Measurements from ENCODE around the gene TNFAIP3. TPM values are rescaled to one million over a fixed set of nuclear protein-coding genes. Genes with fewer than 3 reads are reported as not detected.

TNFAIP3 gene
- total RNA-seq, 1 donor from 2014 or later = 250 TPM

DNA sequence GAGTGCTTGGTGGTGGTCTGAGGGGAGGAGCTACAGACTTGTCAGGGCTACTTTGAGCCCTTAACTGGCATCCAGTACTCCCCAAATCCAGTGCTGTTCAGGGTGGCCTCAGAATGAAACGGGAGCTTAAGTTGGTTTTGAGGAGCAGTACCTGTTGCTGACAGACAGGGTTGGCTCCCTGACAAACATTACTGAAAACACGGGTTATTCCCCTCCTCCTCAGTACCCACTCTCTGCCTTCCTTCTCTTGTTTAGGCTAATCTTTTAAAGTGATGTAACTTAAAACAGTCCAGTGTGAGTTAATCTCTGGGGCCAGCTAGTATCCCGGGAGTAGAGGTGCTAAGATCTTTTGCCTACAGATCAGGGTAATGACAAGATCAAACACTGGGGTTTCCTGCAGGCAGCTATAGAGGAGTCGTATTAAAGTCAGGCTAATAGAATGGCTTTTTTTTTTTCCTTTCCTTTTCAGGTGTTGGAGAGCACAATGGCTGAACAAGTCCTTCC lies 3.7 kb downstream of the TNFAIP3 start:
- no peaks in the 10 kb centered on the region for H3K27me3 Mint-ChIP-seq (ENCODE audit: insufficient read depth)
- H3K9me3 Mint-ChIP-seq = no peaks in the 10 kb centered on the region
- peak overlapping the region; percentile 99 for H3K27ac Mint-ChIP-seq
- H3K36me3 Mint-ChIP-seq (ENCODE audit: low read depth) = peaks cover 76% of the 10 kb centered on the region
- intact Hi-C loops (cut with micrococcal nuclease) = loop anchor here (1.0 kb wide), 1 partner anchor 134 kb away; no protein-coding TSS in a partner anchor
- DNase-seq (ENCODE audit: low spot score) = no peak
- H3K4me1 Mint-ChIP-seq (ENCODE audit: low read depth) = peaks cover 50% of the 10 kb centered on the region
- H3K4me3 Mint-ChIP-seq = peak overlapping the region; percentile 98

DNA sequence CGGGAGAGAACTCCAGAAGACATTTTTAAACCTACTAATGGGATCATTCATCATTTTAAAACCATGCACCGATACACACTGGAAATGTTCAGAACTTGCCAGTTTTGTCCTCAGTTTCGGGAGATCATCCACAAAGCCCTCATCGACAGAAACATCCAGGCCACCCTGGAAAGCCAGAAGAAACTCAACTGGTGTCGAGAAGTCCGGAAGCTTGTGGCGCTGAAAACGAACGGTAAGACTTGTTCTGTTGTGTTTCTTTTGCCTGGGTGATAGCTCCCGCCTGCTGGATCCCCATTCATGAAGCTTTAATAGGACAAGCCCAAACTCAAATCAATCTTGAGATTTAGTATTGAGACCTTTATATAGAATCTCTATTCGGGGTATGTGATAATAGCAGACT lies 4.2 kb downstream of the TNFAIP3 start:
- intact Hi-C loops (cut with micrococcal nuclease) = loop anchor here (1.0 kb wide), 1 partner anchor 133 kb away; no protein-coding TSS in a partner anchor
- Mint-ChIP-seq H3K27me3 (ENCODE audit: insufficient read depth) (no peaks in the 10 kb centered on the region), H3K4me3 (peak overlapping the region; percentile 98), H3K27ac (peak overlapping the region; percentile 99), H3K36me3 (ENCODE audit: low read depth) (peaks cover 78% of the 10 kb centered on the region), H3K4me1 (ENCODE audit: low read depth) (peaks cover 49% of the 10 kb centered on the region), H3K9me3 (no peaks in the 10 kb centered on the region)
- no peak for DNase-seq (ENCODE audit: low spot score)

DNA sequence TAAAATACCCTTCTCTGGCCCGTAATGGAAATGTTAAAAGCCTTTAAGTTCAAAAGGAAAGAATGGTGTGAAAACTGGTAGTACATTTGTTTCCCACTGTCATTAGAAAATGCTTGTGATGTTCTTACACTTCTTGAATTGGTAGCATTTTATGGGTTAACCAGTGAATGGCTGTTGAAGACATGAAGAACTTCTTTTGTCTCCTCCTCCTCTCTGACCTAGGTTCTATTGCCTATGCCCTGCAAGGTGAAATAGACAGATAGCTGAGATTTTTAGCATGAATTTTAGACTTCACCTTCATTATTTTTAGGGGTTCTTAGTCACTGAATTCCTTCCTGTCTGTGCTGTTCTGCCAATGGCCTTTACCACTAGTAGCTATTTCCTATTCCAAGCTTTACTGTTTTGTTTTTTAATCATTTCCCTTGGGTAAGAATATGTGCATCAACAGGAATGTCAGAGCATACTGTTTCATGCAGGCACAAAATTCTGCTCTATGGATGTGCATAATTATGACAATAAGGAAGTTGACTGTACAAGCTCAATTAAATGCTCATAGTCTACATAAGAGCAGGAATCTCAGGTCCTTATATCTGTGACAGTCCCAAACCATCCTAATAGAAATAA lies 4.9 kb downstream of the TNFAIP3 start:
- Mint-ChIP-seq H3K4me3 (peak overlapping the region; percentile 98), H3K27me3 (ENCODE audit: insufficient read depth) (no peaks in the 10 kb centered on the region), H3K36me3 (ENCODE audit: low read depth) (peaks cover 83% of the 10 kb centered on the region), H3K4me1 (ENCODE audit: low read depth) (peaks cover 52% of the 10 kb centered on the region), H3K27ac (peak overlapping the region; percentile 99), H3K9me3 (no peaks in the 10 kb centered on the region)
- intact Hi-C loops (cut with micrococcal nuclease) = loop anchor here (1.0 kb wide), 1 partner anchor 132 kb away; no protein-coding TSS in a partner anchor
- no peak for DNase-seq (ENCODE audit: low spot score)

DNA sequence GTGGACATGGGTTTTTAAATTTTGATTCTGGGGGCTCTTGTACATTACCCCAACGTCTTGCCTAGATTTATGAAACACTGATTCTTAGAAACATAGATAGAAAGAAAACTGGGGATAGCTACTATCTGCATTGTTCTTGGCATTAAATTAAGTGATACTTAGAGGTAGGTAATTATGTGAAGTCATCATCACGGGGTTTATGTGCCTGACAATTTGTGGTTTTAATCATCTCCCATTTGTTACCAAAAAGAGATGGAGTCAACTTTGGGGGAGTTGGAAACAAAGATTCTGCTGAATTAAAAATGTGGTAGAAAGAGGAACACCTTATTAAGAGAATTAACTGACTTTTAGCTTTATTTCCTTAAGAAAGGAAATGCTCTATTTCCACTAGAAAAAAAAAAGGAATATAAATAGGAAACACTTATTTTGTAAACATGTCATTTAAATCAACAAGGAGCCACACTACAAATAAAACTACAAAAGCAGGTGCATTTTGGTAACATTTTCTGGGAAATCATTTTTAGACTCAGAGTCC lies 5.6 kb downstream of the TNFAIP3 start:
- H3K4me1 Mint-ChIP-seq (ENCODE audit: low read depth) = peaks cover 59% of the 10 kb centered on the region
- H3K36me3 Mint-ChIP-seq (ENCODE audit: low read depth) = peaks cover 90% of the 10 kb centered on the region
- H3K9me3 Mint-ChIP-seq = no peaks in the 10 kb centered on the region
- peak overlapping the region; percentile 98 for H3K4me3 Mint-ChIP-seq
- intact Hi-C loops (cut with micrococcal nuclease) = loop anchor here (1.0 kb wide), 11 partner anchors 10 to 215 kb away; no protein-coding TSS in a partner anchor
- peak overlapping the region; percentile 99 for H3K27ac Mint-ChIP-seq
- DNase-seq (ENCODE audit: low spot score) = no peak
- H3K27me3 Mint-ChIP-seq (ENCODE audit: insufficient read depth) = no peaks in the 10 kb centered on the region

DNA sequence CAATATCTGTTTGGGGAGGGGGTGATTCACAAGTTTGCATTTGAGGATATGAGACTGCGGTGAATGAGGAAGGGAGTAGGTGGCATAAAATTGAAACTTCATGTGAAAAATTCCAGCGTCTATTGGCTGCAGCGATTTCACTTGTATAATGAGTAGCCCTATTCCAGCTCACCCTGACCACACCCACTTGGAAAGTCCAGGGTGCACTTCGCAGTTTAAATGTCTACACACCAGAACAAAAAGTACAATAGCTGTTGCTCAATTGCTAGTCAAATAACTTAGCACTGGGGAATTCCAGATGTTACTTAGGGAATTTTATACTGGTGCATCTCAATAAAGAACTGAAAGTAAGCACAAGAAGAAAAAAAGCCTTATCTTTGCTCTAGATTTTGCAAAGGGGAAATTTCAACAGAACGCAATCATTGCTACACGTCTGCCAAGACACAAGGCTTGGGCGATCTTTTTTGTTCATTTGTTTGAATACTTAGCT lies 6.3 kb downstream of the TNFAIP3 start:
- H3K27ac Mint-ChIP-seq = peak overlapping the region; percentile 99
- H3K4me1 Mint-ChIP-seq (ENCODE audit: low read depth) = peaks cover 66% of the 10 kb centered on the region
- H3K4me3 Mint-ChIP-seq = peak overlapping the region; percentile 98
- no peaks in the 10 kb centered on the region for H3K9me3 Mint-ChIP-seq
- peak; percentile 69 for DNase-seq (ENCODE audit: low spot score)
- H3K36me3 Mint-ChIP-seq (ENCODE audit: low read depth) = peaks cover 92% of the 10 kb centered on the region
- H3K27me3 Mint-ChIP-seq (ENCODE audit: insufficient read depth) = no peaks in the 10 kb centered on the region
- intact Hi-C loops (cut with micrococcal nuclease) = loop anchor here (1.0 kb wide), 11 partner anchors 9 to 216 kb away; no protein-coding TSS in a partner anchor

DNA sequence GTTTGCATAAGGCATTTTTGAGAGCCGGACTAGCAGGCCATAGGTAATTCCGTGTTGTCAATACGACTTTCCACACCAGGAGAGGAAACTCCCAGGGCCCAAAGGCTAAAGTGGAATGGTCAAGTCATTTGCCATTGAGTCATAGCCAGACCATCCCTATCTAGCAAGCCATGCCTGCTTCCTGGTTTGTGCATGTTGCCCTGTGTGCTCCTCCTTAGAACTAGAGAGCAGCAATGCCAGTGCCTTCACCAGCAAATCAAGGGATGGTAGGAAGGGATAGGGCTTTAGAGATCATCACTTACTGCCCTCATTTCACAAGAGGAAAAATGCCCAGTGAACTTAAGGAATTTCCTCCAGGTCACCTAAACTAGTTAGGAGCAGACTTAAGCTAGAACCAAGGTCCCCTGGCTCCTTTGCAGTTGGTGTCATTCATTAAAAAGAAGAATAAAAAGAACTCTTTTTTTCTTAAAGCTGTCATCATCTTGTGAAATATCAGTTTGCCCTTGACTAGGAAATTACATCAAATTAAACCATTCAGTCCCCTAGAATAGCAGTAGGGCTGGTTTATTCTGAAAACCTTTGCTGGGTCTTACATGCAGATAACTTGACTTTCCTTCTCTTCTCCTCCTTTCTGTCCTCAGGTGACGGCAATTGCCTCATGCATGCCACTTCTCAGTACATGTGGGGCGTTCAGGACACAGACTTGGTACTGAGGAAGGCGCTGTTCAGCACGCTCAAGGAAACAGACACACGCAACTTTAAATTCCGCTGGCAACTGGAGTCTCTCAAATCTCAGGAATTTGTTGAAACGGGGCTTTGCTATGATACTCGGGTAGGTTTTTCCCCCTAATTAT lies 7.4 kb downstream of the TNFAIP3 start:
- Mint-ChIP-seq H3K27ac (peak overlapping the region; percentile 99), H3K9me3 (no peaks in the 10 kb centered on the region), H3K4me3 (peak overlapping the region; percentile 98), H3K27me3 (ENCODE audit: insufficient read depth) (no peaks in the 10 kb centered on the region), H3K4me1 (ENCODE audit: low read depth) (peaks cover 73% of the 10 kb centered on the region), H3K36me3 (ENCODE audit: low read depth) (peaks cover 91% of the 10 kb centered on the region)
- no peak for DNase-seq (ENCODE audit: low spot score)
- intact Hi-C loops (cut with micrococcal nuclease) = no loop called here

DNA sequence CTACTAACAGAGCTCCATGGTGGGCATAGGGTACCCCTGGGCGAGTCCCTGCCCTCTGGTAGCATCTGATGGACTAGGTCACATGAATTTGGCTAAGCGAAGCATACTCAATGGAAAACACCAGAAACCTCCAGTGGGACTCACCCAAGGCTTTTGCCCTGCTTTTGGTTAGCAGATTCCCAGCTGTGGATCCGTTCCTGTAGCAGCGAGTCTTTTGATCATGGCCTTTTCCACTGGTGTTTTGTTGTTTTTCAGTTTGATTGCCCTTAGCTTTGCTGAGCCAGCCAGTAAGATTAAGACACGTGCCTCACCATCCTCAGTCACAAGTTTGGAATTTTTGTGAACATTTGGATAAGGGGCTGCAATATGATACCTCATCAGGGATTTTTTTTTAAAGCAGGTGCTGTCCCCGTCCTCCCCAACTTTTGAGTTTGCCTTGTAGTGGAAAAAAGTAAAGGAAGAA lies 8.0 kb downstream of the TNFAIP3 start:
- intact Hi-C loops (cut with micrococcal nuclease) = no loop called here
- Mint-ChIP-seq H3K9me3 (no peaks in the 10 kb centered on the region), H3K4me1 (ENCODE audit: low read depth) (peaks cover 73% of the 10 kb centered on the region), H3K27me3 (ENCODE audit: insufficient read depth) (no peaks in the 10 kb centered on the region), H3K4me3 (peak overlapping the region; percentile 98), H3K36me3 (ENCODE audit: low read depth) (peaks cover 88% of the 10 kb centered on the region), H3K27ac (peak overlapping the region; percentile 99)
- no peak for DNase-seq (ENCODE audit: low spot score)

DNA sequence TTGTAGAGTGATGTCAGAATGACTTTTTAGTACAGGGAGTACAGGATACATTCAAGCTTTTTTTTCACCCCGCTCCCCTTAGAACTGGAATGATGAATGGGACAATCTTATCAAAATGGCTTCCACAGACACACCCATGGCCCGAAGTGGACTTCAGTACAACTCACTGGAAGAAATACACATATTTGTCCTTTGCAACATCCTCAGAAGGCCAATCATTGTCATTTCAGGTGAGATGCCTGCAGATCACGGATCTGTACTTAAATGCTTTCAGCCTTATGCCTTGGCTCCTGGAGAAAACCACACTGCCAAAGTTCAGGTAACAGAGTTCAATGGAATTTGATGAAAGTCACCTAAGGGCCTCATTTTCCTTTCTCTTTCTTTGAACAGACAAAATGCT lies 8.5 kb downstream of the TNFAIP3 start:
- Mint-ChIP-seq H3K27me3 (ENCODE audit: insufficient read depth) (no peaks in the 10 kb centered on the region), H3K4me3 (peak overlapping the region; percentile 98), H3K27ac (peak overlapping the region; percentile 99), H3K9me3 (no peaks in the 10 kb centered on the region), H3K4me1 (ENCODE audit: low read depth) (peaks cover 73% of the 10 kb centered on the region), H3K36me3 (ENCODE audit: low read depth) (peaks cover 88% of the 10 kb centered on the region)
- DNase-seq (ENCODE audit: low spot score) = no peak
- intact Hi-C loops (cut with micrococcal nuclease) = no loop called here

DNA sequence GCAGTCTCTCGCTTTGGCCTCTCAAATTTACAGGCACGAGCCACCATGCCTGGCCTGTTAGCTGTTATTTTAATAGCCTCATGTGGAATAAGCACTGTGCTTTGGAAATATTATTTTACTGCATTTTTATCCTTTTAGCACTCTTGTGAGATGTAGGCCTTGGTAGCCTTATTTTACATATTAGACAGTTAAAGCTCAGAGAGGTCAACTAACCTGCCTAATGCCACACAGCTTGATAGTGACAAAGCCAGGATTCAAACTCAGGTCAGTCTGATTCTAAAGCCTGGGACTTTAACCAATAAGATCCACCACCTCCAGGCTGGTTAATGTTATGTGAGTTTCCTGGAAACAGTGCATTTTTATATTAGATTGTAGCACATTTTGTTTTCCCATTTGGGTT lies 9.5 kb downstream of the TNFAIP3 start:
- Mint-ChIP-seq H3K4me3 (no peak overlapping the region), H3K4me1 (ENCODE audit: low read depth) (peaks cover 81% of the 10 kb centered on the region)

DNA sequence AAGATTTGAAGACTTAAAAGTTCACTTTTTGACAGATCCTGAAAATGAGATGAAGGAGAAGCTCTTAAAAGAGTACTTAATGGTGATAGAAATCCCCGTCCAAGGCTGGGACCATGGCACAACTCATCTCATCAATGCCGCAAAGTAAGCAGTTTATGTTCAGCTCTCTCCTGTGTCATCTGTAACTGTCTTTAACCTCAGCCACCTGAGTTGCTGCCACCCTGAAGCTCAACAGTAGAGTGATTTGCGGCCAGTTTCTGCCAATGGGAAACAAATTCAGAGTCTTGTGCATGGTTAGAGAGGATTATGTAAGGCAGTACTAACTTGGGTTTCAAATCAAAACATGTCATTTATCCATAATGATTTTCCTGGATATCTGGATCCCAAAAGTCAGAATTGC lies 10.1 kb downstream of the TNFAIP3 start:
- no peaks in the 10 kb centered on the region for H3K27me3 Mint-ChIP-seq (ENCODE audit: insufficient read depth)
- peak overlapping the region; percentile 30 for H3K4me3 Mint-ChIP-seq
- peak overlapping the region; percentile 82 for H3K27ac Mint-ChIP-seq
- DNase-seq (ENCODE audit: low spot score) = no peak
- intact Hi-C loops (cut with micrococcal nuclease) = no loop called here
- peaks cover 83% of the 10 kb centered on the region for H3K36me3 Mint-ChIP-seq (ENCODE audit: low read depth)
- peaks cover 85% of the 10 kb centered on the region for H3K4me1 Mint-ChIP-seq (ENCODE audit: low read depth)
- no peaks in the 10 kb centered on the region for H3K9me3 Mint-ChIP-seq

More for the DNA sequence above, 9.5 kb downstream of the TNFAIP3 start:
- no peak for DNase-seq (ENCODE audit: low spot score)
- H3K27me3 Mint-ChIP-seq (ENCODE audit: insufficient read depth) = no peaks in the 10 kb centered on the region
- intact Hi-C loops (cut with micrococcal nuclease) = no loop called here
- peaks cover 85% of the 10 kb centered on the region for H3K36me3 Mint-ChIP-seq (ENCODE audit: low read depth)
- H3K9me3 Mint-ChIP-seq = no peaks in the 10 kb centered on the region
- peak overlapping the region; percentile 82 for H3K27ac Mint-ChIP-seq

DNA sequence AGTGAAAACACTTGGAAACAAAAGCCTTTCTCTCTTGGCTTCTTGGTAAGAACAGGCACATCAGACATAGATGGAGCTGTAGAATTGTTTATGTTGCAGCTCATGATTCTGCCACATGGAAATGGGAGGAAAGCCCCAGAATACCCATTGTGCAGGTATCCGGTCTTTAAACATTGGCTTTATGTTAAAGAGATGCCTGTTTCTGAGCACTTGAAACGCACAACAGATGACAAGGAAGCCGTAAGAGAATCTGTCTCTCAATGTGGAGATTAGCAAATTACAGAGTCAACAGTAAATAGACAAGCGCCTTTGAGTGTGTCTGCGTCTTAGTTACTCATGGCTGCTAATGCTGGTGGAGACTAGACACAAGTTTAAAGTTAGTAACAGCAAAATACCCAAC lies 10.5 kb downstream of the TNFAIP3 start:
- Mint-ChIP-seq H3K9me3 (no peaks in the 10 kb centered on the region), H3K4me3 (peak overlapping the region; percentile 30), H3K4me1 (ENCODE audit: low read depth) (peaks cover 85% of the 10 kb centered on the region), H3K27me3 (ENCODE audit: insufficient read depth) (no peaks in the 10 kb centered on the region), H3K36me3 (ENCODE audit: low read depth) (peaks cover 82% of the 10 kb centered on the region), H3K27ac (peak overlapping the region; percentile 82)
- intact Hi-C loops (cut with micrococcal nuclease) = no loop called here
- DNase-seq (ENCODE audit: low spot score) = no peak

DNA sequence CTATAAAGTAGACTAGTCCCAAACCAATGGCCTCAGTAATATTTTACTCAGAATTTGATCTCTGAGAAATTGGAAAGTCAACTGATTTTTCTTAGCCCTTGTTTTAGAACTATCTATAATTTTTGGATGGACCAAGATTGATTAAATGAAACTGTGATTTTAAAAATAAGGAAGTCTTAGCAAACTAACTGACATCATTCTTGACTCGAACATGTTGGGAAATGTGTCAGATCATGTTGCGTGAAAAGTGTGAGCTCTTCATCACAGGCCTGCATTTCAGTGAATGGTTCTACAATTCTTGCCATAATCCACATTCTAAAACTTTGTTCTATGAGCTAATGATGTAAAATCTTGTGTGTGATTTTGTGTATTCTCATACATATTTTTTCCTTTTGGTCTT lies 11.0 kb downstream of the TNFAIP3 start:
- Mint-ChIP-seq H3K27ac (peak overlapping the region; percentile 82), H3K27me3 (ENCODE audit: insufficient read depth) (no peaks in the 10 kb centered on the region), H3K4me3 (peak overlapping the region; percentile 42), H3K9me3 (no peaks in the 10 kb centered on the region), H3K36me3 (ENCODE audit: low read depth) (peaks cover 80% of the 10 kb centered on the region), H3K4me1 (ENCODE audit: low read depth) (peaks cover 87% of the 10 kb centered on the region)
- no peak for DNase-seq (ENCODE audit: low spot score)
- intact Hi-C loops (cut with micrococcal nuclease) = no loop called here

All from activated T-helper 1 cell treated with anti-CD3 and anti-CD28 coated beads, Interleukin-12 subunit alpha, Interleukin-12 subunit beta, Interleukin-2, Interleukin-4 antibody, amounts not matched to agents 30 ng/mL and 10 ng/mL and 1 ng/mL, durations not matched to agents 14 hours and 24 hours and 36 hours (primary cell).